Right renal pelvis (tissue), 4 donors: ENCODE data around the gene RCE1. TPM values are rescaled to one million over a fixed set of nuclear protein-coding genes. Genes with fewer than 3 reads are reported as not detected.

ENCODE experiments used
- DNase-seq, 4 donors: peaks; one replicate each; pipeline ENCODE4 v3.0.0-alpha.2; 2013; ENCODE audit warnings: low read depth in 4 of 4, low spot score in 3 of 4, missing footprints in 1 of 4
- polyA plus RNA-seq, 4 donors: library from polyadenylated mRNA; unstranded; fragments of 120-200 nt; gene quantifications; one replicate each; pipeline ENCODE4 v1.2.1, GENCODE V29; 2013; ENCODE audit not compliant: insufficient read length in 4 of 4

RCE1 gene
- polyA plus RNA-seq, 4 donors, result 22.0 to 29.7 (median 23.6) TPM

DNA sequence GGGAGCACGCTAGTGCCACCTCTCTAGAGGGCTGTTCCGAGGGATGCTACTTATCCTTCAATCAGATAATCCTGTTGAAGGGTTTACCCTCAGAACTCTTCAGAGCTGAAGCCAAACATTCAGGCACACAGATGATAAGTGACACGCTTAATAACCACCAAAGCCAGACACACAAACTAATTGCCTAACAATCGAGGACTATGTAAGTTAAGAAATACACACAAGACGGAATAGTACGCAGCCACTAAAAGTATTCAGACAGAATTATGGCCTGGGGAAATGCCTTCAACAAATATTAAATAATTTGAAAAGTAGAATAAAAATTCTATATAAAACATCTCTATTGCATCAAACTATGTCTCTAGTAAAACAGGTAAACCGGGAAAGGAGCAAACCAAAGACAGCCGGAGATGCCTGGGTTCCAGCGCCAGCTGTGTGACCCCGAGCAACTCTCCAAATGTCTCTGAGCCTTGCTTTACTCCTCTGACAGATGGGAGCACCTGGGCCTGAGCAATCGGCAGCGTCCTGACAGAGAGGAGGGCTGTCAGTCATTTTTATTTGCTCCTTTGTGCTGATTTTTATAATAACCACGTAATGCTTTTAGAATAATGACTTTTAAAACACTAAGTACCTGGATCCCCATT lies 25.0 kb downstream of the RCE1 start:
- DNase-seq, result no peak

DNA sequence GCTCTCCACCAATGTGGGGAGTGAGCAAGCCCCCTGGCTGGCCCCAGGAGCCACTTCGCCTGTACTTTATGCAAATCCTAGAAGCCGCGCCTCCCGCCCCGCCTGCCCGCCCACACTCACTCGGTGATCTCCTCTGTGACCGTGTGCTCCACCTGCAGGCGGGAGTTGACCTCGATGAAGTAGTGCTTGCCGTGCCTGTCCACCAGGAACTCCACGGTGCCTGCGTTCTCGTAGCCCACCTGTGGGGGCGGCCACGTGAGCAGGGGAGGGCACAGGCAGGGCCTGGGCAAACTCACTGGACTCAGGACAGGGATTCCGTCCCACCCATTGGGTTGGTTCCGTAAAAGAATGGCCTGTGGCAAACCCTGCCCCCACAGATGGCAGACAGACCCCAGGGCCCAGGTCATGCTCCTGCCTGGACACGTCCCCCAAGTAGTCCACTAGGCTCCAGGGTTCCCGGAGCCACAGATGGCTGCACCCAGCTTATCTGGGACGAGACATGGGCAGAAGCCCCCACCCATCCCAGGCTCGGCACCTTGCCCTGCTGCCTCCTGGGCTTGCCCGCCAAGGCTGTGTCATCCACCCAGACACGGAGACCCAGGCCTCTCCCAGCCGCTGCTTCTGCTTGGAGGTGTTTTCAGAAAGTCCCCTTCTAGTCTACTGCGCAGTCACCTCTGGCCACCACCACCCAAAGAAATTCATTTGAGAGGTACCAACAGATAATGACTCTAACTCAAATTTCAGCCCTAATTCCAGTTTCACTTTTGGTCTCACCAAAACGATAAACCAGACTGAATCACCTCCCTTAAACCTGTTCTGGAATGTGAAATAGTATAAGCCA lies 25.7 kb downstream of the RCE1 start:
- no peak for DNase-seq

DNA sequence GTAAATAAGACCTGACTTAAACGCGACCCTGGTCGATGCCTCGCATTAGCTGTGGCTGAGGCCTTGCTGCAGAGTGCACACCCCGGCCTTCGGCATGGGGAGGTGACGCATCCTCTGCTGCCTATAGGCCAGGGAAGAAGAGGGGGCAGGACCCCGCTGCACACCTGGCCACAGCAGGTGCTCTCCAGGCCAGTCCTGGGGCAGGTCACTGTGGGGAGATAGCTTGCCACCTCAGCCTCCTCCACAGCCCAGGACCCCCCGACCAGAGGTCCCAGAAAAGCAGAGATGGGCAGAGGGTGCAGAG lies 26.3 kb downstream of the RCE1 start:
- DNase-seq, result no peak

DNA sequence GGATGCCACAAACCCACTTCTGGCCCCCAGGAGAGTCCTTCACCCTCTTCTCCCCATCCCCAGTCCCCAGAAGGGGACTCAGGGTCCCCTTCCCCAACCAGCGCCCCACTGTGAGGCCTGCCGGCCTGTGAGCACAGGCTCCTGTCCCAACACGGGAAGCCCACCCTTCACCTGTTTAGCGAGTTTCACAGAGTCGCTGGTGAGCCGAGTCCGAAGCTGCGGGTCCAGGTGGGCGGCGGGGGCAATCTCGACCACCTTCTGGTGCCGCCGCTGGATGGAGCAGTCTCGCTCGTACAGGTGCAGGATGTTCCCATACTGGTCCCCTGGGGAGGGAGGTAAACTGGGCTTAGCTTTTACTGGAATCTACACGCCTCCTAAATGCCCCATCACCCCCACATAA lies 26.9 kb downstream of the RCE1 start:
- no peak for DNase-seq

DNA sequence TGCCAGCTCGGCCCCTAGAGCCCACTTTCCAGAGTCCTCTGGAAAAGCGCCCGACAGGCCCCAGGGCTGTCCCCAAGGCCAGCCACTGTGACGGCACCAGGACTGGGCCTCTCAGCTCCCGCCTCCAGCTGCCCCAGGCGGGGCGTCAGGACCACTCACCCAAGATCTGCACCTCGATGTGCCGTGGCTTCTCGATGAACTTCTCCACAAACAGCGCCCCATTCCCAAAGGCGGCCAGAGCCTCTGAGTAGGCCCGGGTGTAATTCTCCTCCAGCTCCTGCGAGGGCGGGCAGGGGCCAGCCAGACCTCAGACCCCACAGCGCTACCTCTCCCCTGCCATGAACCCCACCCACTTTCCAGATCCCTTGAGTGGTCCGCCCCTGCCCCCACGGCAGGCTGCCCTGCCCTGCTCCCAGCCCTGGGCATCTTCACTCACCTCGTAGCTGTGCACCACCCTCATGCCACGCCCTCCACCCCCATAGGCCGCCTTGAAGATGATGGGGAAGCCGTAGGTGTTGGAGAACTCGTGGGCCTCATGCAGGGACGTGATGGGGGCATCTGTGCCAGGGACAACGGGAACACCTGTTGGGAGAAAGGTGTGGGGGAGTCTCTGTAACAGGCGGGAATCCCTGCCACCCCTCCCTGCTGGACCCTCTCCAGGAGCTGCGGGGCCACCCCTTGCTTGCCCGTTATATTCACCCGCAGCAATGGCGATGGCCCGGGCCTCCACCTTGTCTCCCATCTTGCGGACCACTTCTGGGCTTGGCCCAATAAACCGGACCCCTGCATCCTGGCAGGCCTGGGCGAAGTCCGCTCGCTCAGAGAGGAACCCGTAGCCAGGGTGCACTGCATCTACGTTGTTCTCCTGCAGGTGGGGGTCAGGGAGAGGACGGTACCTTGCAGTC lies 27.6 kb downstream of the RCE1 start:
- DNase-seq, result no peak

DNA sequence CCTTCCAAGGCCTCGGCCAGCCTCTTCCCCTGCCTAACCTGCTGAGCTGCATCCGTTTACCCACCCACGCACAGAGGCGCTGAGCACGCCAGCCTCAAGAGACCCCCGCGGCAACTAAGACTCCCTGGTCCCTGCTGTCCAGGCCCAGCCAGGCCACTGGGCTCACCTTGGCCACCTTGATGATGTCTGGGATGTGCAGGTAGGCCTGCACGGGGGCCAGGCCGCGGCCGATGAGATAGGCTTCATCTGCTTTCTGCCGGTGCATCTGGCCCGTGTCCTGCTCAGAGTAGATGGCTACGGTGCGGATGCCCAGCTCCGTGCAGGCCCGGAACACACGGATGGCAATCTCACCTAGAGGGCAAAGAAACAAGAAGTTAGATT lies 28.3 kb downstream of the RCE1 start:
- DNase-seq, result no peak

DNA sequence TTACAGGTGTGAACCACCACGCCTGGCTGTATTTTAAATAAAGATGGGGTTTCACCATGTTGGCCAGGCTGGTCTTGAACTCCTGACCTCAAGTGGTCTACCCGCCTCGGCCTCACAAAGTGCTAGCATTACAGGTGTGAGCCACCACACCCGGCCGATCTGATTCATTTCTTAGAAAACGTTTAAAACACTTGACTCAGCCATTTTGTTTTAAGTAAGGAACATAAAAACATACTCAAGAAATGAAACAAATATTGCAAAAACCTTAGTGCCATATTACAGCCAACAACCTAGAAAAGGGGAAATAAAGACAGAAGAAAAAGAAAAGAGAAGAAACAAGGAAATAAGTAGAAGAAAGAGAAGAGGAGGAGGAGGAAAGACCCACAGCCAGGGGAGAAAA lies 31.0 kb downstream of the RCE1 start:
- DNase-seq, result no peak

DNA sequence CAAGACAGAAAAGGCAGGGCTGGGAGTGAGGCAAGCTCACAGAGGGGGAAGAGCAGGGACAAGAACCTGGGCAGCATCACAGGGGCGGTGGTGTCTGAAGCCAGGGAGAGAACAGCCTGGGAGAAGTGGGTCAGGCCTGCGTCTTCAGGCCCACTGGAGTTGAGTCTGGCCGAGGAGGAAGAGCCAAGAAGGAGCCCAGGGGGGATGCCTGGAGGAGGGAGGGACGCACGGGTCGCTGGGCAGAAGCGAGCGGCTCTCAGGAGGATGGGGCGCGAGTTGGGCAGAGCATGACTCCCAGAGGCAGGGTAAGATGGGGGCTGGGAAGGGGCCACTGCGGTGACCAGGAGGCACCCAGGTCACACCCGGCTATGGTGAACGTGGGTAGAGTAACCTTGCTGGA lies 32.1 kb downstream of the RCE1 start:
- no peak for DNase-seq

DNA sequence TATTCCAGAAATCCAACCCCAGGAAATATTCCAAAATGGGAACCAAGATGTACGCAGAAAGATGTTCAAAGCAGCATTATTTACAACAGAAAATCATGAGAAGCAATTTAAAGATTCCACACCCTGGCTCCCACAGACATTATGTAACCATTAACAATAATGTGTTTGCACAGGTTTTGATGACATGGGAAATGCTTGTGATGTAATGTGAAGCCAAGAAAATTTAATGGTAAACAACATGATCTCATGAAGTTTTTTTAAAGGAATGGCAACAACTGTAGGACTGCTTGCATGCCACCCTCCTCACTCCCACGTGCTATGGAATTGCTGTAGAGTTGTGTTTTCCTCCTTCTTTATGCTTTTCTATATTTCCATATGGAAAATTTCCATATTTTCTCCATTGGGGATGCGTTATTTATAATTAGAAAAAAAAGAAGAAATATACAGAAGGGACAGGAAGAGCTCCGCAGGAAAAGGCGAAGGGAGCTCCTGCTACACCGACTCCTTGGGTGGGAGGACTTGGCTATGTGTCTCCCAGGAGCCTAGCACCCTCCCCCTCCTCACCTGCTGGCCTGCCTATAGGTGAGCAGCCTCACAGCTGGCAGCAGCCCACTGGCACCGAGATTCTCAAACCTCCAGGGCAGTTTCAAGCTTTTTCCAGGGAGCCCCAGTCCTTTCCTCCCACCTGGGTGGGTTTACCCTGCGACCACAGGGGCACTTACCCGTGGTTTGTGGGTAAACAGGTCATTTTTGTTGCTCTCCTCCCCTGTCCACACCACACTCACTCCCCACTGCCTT lies 34.5 kb downstream of the RCE1 start:
- no peak for DNase-seq

DNA sequence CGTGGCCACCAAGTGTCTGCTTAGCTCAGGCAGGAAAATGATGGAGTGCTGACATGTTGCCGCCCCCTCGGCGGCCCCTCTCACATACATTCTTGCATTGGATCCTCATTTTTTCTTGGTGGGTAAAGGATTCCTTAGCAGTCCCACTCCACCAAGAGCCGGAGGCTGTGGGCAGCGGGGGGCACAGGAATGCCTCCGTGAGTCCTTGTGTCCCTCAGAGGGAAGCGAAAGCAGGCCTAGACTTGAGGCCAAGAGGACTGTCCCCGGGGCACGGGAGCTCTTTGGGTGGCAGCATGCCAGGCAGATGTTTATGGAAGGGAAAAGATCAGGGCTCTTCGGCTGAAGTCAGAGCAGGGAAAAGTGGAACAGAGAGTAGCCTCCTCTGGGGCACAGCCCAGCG lies 35.2 kb downstream of the RCE1 start:
- no peak for DNase-seq

DNA sequence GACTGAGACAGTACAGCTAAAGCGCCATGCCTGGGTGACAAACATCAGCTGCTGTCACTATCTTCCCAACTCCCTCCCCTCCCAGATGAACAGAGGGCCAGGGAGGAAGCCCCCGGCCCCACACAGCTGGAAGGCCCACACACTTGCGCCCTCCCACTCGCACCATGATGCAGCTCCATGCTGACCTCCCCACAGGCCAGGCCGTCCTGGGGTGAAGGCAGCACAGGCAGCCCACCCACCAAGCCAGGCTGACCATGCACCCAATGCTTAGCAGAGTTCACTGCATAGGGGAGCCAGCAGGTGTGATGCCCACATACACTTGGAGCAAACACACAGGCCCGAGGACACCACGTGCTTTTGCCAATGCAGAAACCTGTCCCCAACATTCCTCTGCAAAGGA lies 35.8 kb downstream of the RCE1 start:
- no peak for DNase-seq

DNA sequence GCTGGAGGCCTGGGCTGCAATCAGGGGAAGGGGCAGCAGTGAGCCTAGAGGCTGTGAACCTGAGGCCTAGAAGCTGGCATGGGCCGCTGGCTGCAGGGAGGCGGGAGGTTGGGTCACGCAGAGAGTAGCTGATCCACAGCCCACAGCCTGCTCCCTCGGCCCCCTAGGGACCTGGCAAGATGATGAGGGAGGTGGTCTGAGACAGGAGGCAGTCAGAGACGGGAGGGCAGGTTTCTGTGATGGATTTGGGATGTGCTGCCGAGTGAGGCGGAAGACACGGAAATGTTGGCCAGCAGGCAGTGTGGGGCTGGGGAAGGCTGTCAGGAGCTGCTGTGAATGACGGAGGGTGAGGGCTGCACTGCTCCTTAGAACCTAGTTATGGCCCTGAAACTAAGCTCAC lies 36.3 kb downstream of the RCE1 start:
- DNase-seq, result no peak

DNA sequence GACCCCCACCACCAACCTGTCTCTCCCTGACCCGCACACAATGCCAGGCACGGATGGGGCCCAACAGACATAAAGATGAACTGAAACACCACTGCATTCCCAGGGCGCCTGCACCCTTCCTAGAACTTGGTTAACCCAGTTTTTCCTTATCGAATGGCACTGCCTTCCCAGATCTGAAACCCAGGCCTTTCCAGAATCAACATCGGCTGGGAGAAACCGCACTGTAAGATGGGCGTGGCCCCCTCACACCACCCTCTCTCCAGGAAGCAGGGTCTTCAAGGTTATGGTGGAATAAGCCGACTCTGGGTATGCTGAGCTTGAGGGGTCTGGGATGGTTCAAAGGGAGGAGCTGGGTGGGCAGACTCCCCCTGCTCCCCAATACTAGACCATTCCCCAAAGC lies 36.8 kb downstream of the RCE1 start:
- no peak for DNase-seq

DNA sequence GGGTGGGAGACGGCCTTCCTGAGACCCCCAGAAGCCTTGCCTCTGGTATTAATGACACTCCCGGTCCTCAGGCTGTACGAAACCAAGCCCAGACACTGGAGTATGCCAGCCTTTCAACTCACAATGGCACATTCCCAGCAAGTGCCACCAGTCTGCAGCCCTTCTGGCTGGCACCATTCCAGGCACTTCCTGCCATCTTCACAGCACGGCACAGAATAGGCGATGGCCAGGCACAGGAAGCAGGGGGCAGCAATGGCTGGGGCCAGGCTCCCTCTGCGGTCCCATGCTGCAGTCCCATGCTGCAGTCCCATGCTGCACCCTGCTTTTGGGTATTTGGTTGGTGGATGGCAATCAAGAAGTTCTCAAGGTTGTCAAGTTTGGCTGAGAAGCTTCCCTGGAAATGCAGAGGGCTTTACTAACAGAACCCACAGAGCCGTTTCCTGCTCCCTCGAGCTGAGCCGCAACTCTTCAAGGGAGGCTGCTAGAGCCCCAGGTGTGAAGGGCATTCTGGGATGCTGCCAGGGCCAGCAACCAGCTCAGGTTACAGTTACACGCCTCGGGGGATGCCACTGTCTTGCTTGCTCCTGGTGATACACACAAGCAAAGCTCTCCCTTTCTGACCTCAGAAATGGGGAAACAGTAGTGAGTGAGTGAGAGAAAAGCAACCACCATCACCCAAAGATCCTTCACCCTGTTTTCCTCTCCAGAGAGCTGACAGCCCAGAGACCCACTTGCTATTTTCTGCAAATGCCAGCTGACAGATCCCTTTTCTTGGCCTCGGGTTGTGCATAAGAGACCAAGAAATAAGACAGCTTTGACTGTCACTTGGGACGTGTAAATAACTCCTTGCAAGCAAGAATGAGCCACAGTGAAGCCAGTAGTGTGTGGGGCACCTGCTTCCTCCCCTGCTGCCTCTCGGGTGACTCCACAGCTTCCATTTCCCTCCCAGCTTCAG lies 37.5 kb downstream of the RCE1 start:
- no peak for DNase-seq

DNA sequence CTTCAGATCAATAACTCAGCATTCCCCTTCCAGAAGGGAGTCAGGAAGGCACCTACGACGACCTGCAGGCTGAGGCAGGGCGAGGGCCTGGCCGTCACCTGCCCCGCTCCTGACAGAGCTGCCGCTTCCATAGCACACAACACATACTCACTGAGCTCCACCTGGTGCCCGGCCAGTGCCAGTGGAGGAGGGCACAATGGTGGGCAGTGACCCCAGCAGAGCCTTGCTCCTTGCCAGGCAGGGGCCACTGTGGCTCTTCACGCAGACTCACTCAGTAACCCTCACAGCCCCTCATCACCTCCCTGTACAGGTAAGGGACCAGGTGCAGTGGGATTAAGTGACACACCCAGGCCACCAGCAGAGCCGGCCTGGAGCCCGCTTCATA lies 38.2 kb downstream of the RCE1 start:
- DNase-seq, result no peak

DNA sequence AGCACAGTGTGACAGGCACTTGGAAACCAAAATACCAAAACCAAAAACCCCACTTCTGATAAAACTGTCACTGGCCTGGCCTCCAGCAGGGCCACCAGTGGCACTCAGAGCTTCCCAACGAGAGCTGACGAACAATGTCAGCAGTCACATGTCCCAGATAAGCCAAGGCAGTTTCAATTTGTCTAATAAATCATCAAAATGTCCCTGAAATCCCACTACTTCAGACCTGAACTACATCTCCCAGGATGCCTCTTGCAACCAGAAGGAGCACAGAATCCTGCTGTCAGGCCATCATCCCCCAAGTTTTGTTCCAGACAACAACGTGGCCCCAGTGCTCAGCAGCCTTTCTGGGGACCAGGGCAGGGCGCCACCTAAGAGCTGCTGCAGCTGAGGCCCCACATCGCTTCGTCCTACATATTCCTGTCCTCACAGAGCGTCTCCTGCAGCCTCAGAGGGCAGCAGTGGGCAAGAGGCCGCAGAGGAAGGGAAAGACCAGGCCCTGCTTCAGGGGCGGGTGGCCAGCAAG lies 38.7 kb downstream of the RCE1 start:
- DNase-seq, result no peak

DNA sequence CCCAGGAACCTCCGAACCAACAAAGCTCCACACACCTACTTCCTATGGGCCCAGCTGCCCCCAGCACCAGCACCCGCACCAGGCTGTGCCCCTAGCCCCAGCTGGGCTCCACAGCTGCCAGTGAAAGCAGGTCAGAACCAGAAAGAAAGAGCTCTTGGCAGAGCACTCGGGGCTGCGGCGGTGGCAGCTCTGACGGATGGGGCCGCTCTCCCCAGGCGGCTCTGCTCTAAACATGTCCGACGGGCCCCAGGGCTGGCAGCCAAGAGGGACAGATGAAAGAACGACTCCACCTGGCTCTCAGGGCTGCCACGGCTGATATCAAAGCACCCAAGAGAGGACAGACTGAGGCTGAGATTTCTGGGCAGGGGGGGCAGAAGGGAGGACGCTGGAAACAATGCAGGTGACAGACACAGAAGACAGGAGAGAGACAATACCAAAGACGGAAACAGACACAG lies 39.3 kb downstream of the RCE1 start:
- DNase-seq, result no peak

DNA sequence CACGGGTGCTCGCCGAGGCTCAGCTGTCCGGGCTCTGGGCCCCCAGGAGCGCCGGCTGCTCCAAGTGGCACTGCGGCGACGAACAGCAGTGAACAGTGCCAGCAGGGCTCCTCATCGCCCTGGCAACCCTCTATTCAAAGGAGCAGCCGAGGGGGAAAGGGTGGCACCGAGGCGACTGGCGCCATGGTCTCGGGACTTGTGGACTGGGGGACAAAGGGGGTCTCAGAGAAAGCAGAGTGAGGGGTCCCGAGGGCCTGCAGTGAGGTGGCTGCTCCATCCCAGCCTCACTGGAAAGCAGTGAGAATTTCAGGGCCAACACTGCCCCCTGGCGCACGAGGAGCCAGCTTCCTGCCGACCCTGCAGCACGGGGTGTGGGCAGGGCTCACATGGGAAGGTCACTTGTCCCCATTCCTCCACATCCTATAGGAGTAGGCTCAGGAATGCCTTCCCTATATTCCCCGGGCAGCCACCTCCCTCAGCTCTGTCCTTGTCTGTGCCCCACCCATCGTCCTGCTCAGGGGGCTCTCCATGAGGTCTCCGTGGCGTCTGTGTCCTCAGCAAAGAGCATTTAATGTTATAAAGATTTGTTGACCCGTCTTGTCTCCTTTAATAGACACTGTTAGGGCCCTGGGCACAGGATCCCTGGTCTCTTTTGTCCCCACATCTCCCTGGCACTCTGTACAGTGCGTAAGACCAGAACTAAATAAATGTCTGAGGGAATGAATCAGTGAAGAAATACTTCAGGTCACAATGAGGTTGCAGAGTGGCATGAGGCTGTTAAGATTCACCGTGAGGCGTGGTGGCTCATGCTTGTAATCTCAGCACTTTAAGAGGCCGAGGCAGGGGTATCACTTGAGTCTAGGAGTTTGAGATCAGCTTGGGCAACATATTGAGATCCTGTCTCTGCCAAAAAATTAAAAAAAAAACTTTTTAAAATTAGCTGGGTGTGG lies 40.0 kb downstream of the RCE1 start:
- no peak for DNase-seq
